GM04503 (cell line): ENCODE results near the gene NEIL3.

Experiments
- DNase-seq: peaks from one replicate; pipeline ENCODE4 v3.0.0-alpha.2; 2012; ENCODE audit warnings: low read depth

NEIL3 gene

GRCh38 chr4:177371461-177371860 is 61.8 kb downstream of the NEIL3 start:
- DNase-seq = no peak

GRCh38 chr4:177374966-177375365 is 65.3 kb downstream of the NEIL3 start:
- no peak for DNase-seq

- DNase-seq = no peak
These were observed 65.7 kb downstream of the NEIL3 start for GRCh38 chr4:177375372-177375771.

DNA sequence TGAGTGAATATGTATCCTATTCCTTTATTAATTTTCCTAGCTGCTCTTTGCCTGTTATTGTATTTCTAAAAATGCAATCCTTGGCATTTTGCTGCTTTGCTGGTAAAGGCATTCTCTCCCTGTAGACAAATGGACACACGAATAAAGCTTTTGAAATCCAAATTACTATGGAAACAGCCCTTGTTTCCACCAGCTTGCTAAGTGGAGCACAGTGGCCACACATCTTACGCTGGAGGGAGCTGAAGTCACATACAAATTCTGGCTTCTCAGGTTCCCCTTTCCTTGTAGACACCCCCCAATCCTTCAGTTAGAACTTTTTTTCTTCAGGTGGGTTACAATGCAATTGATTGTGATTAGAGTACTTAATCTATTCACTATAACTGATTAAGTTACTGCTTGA is 66.3 kb downstream of the NEIL3 start:
- DNase-seq = no peak

DNA sequence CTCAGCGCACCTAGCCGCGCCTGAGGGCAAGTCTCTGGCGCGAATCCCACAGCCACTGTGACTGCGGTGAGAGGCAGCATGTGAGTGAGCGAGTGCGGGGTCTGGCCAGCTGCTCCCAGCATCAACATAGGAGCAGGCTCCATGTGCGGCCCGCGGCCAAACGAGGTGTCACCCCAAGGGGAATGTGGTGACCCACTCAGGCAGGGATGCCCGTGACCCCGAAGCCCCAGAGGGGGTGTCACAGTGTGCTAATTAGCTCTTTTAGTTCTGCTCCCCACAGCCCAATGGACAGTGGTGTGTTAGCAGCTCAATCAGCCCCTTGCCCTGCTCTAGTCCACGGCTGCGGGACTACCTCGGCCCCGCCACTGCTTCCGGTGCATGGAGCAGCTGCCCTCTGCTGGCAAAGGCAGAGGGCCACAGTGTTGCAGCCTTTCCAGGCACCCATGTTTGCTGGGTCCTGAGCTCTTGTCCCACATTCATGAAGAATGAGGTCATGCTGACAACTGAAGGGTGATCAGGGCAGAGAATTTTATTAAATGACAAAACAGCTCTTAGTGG is 71.1 kb downstream of the NEIL3 start:
- no peak for DNase-seq

DNA sequence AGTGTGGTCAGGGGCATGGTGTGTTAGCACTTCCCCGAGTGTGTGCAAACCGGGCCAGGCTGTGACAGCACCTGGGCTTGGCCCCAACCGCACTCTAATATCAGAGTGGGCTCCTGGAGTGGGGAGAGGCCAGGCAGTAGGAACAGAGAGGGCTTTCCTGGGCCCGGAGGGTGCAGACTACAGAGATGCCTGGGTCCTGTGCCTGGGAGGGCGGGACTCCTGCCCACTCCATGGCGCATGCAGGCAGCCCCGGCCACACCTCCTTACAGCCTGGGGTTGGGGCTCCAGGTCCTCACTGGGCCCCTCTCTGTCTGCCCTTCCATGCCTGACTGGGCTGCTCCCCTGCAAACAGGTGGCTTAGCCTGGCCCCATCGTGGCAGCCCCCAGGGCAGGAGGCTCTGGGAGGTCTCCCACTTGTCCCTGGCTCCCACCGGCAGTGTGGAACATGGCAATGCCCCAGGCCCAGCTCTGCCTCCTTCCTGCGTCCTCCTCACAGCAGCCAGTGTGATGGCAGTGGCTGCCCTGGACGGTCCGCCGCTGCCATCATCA is 72.2 kb downstream of the NEIL3 start:
- DNase-seq = no peak

DNA sequence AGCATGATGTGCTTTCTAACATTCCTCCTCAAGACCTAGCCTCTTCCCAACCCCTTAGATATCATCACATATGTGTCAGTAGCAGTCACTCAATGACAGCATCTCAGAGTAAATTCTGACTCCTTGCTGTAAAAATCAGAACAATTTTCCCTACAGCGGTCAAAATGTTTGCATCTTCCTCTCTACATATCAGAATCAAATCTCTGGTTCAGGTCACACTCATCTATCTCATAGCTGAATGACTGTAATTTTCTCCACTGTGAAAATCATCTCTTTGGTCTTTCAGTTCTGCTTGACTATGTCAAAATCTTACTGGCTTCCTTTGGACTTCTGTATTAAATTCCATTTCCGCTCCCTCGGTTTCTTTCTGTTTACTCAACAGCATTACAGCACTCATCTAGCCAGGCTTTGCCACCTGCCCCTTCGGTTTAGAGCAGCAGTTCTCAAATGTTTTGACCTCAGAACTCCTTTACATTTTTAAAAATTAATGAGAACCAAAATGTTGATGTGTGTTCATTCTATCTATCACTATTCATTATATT is 75.3 kb downstream of the NEIL3 start:
- DNase-seq = no peak

DNA sequence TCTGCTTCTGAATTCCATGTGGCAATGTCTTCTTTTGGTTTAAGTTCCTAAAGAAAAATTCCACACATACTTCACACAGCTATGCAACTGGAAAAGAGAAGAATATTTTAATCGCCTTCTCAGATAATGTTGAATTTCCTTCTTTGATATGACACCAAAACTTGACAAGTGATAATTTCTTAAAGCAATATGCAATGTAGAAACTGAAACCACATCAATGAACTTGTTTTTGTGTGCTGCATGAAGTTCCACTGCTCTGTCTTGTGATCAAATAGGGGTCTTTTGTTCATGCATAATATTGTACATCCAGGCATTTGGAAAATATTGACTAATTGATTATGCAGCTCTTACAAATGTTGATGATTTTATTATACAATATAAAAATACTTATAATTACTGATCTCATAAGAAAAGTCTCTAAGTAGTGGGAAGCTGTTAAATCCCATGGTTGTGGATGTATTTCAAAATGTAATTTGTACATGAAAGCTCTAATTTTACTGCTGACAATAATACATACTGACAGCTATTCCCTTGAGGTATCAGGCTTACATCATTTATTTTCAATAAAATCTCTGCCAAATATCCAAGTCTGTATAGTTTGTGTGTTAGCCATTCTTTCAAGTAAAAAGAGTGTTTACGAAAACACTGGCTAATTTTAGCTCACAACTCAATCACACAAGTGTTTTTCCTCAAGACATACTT is 76.1 kb downstream of the NEIL3 start:
- DNase-seq = no peak

GRCh38 chr4:177386278-177386815 is 76.7 kb downstream of the NEIL3 start:
- DNase-seq = no peak

DNA sequence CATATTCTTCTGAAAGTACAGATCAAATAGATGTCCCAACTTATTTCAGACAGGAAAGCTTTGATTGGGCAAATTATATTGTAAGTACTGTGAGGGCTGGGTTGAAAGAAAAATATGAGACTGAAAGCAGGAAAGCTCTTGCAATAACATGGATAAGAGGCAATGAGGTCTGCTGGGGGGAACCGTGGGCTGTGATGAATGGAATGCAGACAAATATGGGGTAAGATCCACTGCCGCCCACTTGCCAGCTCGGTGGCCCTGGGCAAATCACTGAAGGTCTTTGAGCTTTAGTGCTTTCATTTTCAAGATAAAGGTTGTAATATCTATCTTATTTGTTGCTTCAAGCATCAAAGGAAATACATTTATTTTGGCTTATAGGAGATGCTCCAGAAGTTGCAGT is 81.6 kb downstream of the NEIL3 start:
- no peak for DNase-seq

DNA sequence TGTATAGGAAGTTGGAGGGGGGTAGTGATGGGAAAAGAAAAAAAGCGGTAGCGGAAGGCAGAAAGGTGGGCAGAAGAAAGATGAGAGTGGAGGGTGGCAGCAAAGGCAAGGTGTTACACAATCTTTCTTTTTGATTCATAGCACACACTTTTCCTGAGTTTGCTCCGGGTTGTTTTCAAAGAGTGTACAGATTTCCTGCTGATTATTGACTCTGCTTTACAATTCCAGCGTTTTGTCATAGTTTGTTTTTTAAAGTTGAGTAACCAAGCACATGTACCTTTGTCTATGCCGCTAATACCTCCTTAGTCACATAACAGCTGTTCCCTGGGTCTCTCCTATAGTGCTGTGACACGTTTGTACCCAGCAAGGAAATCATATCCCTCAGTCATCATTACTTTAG is 82.3 kb downstream of the NEIL3 start:
- DNase-seq = no peak

GRCh38 chr4:177393236-177393635 is 83.6 kb downstream of the NEIL3 start:
- DNase-seq = no peak

DNA sequence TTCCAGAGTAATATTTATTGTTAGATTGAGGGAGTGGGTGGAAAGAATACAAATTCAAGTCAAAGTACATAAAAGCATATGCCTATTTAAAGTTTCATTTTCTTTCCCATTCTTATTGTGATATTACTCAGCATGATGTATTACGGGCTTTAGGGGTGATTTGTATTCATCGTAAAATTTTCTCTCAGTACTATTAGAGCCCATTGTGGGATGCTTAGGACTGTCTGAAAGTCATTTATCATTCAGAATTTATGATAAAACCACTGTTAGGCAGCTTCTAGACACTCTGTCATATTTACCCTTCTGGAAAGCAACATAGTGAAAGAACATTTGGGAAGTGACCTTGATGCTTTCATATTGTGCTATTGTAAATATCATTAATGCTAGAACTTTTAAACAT is 86.7 kb downstream of the NEIL3 start:
- DNase-seq = no peak

GRCh38 chr4:177400030-177400429 is 90.4 kb downstream of the NEIL3 start:
- DNase-seq = no peak

DNA sequence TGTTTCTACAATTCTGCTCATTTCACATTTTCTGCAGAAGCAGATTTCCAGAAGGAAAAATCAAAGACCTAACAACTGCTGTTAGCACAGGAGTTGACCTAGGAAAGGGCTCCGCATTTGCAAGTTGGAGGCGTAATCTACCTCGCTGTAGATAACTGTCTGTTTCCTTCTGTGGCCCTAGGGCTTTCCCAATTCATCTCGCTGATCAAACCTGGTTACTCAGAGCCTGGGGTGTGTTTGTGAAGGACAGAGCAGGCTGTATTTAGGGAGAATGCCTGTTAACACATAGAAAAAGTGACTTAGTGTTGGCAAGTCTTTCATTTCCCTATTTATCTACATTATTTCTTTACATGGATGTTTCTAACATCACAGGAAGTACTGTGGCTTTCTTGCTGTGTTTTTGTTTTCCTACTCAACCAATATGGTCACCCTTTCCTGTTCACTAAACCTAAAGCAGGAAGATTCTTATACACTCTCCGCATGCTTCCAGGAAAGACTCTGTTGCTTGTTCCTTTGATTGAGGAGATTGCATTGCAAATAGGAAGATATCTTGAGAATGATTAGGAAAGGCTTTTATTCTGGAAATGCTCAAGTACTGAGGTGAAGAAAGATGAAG is 92.1 kb downstream of the NEIL3 start:
- no peak for DNase-seq

- DNase-seq = no peak
These were observed 94.1 kb downstream of the NEIL3 start for GRCh38 chr4:177403746-177404145.

GRCh38 chr4:177404342-177404741 is 94.7 kb downstream of the NEIL3 start:
- no peak for DNase-seq

- DNase-seq = no peak
These were observed 95.3 kb downstream of the NEIL3 start for GRCh38 chr4:177404986-177405385.

DNA sequence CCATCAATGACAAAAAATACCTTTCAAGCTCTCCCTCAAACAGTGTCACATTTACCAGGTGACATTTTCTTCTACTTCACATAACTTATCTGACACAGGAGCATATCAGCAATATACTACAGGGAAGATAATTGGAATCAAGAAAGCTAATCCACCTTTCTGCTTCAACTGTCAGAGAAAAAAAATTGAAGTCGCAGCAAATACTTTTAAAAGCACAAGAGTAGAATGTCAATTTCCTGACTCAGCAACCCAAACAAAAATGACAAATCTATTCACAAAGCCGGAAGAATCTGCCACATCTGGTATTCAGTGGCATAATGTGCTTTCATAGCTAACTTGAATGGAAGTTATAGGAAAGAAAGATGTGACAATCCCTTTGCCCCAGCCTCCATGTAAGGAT is 95.8 kb downstream of the NEIL3 start:
- no peak for DNase-seq

DNA sequence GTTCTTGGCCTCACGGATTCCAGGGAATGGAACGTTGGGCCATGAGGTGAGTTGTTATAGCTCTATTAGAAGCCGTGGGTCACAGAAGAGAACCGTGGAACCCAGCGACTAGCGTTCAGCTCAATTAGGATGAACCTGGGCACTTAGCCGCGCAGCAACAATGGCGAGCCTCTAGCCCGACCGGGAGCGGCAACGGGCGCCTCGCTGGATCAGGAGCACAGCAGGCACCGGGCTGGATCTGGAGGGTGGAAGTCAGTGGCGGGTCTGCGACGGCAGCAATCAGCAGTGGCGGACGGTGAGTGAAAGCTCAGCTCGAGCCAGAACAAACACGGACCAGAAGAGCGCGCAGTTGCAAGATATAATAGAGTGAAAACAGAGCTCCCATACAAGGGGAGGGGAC is 98.3 kb downstream of the NEIL3 start:
- no peak for DNase-seq

DNA sequence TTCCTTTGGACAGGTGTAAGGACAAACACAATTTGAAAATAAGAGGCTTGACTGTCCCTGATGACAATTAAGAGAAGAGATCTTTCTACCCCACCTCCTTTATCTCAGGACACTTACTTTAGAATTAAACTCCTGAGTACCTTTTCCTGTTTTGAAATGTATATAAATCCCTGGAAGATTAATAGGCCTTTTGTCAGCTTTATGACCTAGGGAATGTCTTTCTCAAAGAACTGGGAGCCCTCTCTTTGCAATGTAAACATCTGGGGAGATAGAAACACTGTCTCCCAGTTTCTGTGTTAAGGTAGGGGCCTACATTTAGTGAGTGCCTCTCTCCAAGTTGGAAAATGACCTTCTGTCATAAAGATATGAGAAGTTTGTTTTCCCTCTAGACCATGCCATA is 100.9 kb downstream of the NEIL3 start:
- DNase-seq = no peak

- no peak for DNase-seq
These were observed 102.3 kb downstream of the NEIL3 start for GRCh38 chr4:177411996-177412395.
